HepG2 (cell line): ENCODE data around the gene ATP8B4. TPM values are rescaled to one million over a fixed set of nuclear protein-coding genes. Genes with fewer than 3 reads are reported as not detected.

Source experiments
- ATAC-seq: fragments of 200-7000 bp; cut with Tn5 transposase; 3 replicates; pipeline ENCODE4 v1.9.1; 2020; ENCODE audit warnings: mild to moderate bottlenecking, moderate library complexity
- BruUV-seq: library from RNA; stranded (reverse); fragments of 400-500 nt; replicated peaks from 2 replicates; lab custom pipeline; 2021; lab: Mats Ljungman, UMichigan
- CTCF ChIA-PET: fragments of 300-600 bp; formaldehyde crosslinking; extraction: SDS; loops from one replicate; lab custom pipeline; 2021; ENCODE audit warnings: low total read pairs, inconsistent platforms, low intra/inter-chr PET ratio; lab: Yijun Ruan, JAX
- POLR2A ChIA-PET: fragments of 350-600 bp; sonication (Branson Sonifier 250); formaldehyde crosslinking; loops from one replicate; lab custom pipeline; 2020; ENCODE audit warnings: antibody characterized with exemption, inconsistent platforms; lab: Yijun Ruan, JAX
- DNase-seq: peaks from one replicate; pipeline ENCODE4 v3.0.0-alpha.2; 2015; ENCODE audit warnings: low spot score
- FAIRE-seq: peaks from 3 replicates; lab custom pipeline; 2011; peaks lifted over from hg19 to GRCh38; lab: Jason Lieb, UNC
- H2AFZ ChIP-seq: one replicate; pipeline ENCODE4 v1.6.1; 2011; ENCODE audit warnings: low read length, inconsistent platforms
- H3K27ac ChIP-seq: fragments of 300-600 bp; 3 replicates; pipeline ENCODE4 v1.8.0; 2011; ENCODE audit warnings: mixed run types, mild to moderate bottlenecking, mixed read lengths, low read length, inconsistent platforms; ENCODE audit not compliant: insufficient read depth; ENCODE audit errors: extremely low read length
- H3K27me3 ChIP-seq, 2 experiments: fragments of 200-600 bp in 1 of 2; 2 replicates in 1 of 2; 3 replicates in 1 of 2; pipeline versions ENCODE4 v1.6.0 to v1.8.0; 2011; ENCODE audit warnings: low read length in 2 of 2, mild to moderate bottlenecking in 2 of 2, moderate library complexity in 2 of 2, inconsistent platforms in 1 of 2; ENCODE audit not compliant: insufficient read depth in 2 of 2, control insufficient read depth in 1 of 2
- H3K36me3 ChIP-seq, 2 experiments: fragments of 200-600 bp in 1 of 2; replicated peaks in 1 of 2; 2 replicates in 1 of 2; 3 replicates in 1 of 2; pipeline versions ENCODE4 v1.5.1 to v1.8.0; 2011; ENCODE audit warnings: low read length in 2 of 2, inconsistent platforms in 1 of 2; ENCODE audit not compliant: insufficient read depth in 2 of 2, control insufficient read depth in 1 of 2
- H3K4me1 ChIP-seq: 2 replicates; pipeline ENCODE4 v1.5.1; 2012; ENCODE audit warnings: low read length, inconsistent platforms; ENCODE audit not compliant: insufficient read depth
- H3K4me2 ChIP-seq: 2 replicates; pipeline ENCODE4 v1.6.0; 2011; ENCODE audit warnings: low read depth, low read length, inconsistent platforms
- H3K4me3 ChIP-seq, 3 experiments: fragments of 200-600 bp in 1 of 3; sonication (generic), shearing (Covaris generic) in 1 of 3; replicated peaks in 1 of 3; 2 replicates each; pipeline ENCODE4 v1.5.1; 2011 to 2016; ENCODE audit warnings: low read length in 3 of 3, inconsistent platforms in 2 of 3, low read depth in 2 of 3, mild to moderate bottlenecking in 2 of 3, control low read depth in 1 of 3, mixed read lengths in 1 of 3; ENCODE audit not compliant: insufficient read depth in 1 of 3
- H3K79me2 ChIP-seq: one replicate; pipeline ENCODE4 v1.6.1; 2011; ENCODE audit warnings: low read length, inconsistent platforms; ENCODE audit not compliant: insufficient read depth
- H3K9ac ChIP-seq: 2 replicates; pipeline ENCODE4 v1.6.0; 2011; ENCODE audit warnings: mild to moderate bottlenecking, low read depth, low read length, inconsistent platforms; ENCODE audit not compliant: insufficient read depth
- H3K9me3 ChIP-seq: 2 replicates; pipeline ENCODE4 v1.5.1; 2012; ENCODE audit warnings: mild to moderate bottlenecking, low read length
- H4K20me1 ChIP-seq: 2 replicates; pipeline ENCODE4 v1.6.0; 2011; ENCODE audit warnings: inconsistent platforms, mild to moderate bottlenecking, low read length, moderate library complexity; ENCODE audit not compliant: insufficient read depth
- CEBPB ChIP-seq: IDR thresholded peaks from 2 replicates; pipeline ENCODE4 v1.6.1; 2011; ENCODE audit warnings: low read depth, low read length, improper control_type of control experiment, borderline replicate concordance
- GPN1 ChIP-seq: sonication (generic); formaldehyde crosslinking; IDR thresholded peaks from 2 replicates; pipeline ENCODE4 v1.5.1; 2020; ENCODE audit warnings: missing genetic modification reagents, borderline replicate concordance
- HNRNPLL ChIP-seq: fragments of 200-400 bp; formaldehyde crosslinking; IDR thresholded peaks from 2 replicates; pipeline ENCODE4 v1.6.1; 2017; ENCODE audit warnings: mild to moderate bottlenecking, low read depth, low read length; ENCODE audit not compliant: poor library complexity, severe bottlenecking
- POLR2G ChIP-seq: fragments of 200-400 bp; formaldehyde crosslinking; IDR thresholded peaks from 2 replicates; pipeline ENCODE4 v1.6.1; 2018; ENCODE audit warnings: mild to moderate bottlenecking, low read depth, low read length, moderate library complexity
- REL ChIP-seq: sonication (generic); formaldehyde crosslinking; conservative IDR thresholded peaks from 2 replicates; pipeline ENCODE4 v1.8.0; 2022; ENCODE audit warnings: mild to moderate bottlenecking, missing genetic modification reagents, moderate library complexity
- ZNF343 ChIP-seq: sonication (generic); formaldehyde crosslinking; IDR thresholded peaks from 2 replicates; pipeline ENCODE4 v1.4.0; 2020; ENCODE audit warnings: mild to moderate bottlenecking, missing genetic modification reagents
- ZNF614 ChIP-seq: IDR thresholded peaks from 2 replicates; pipeline ENCODE4 v1.6.1; 2018; ENCODE audit warnings: missing biosample characterization, missing genetic modification reagents, inconsistent platforms, borderline replicate concordance
- WGBS: methylation state at CpG from one replicate; pipeline ENCODE4 v1.1.6; 2017; ENCODE audit warnings: low lambda C conversion rate; 5-methylcytosine and 5-hydroxymethylcytosine counted together
- in situ Hi-C: cut with HindIII; loops from 2 replicates; pipeline ENCODE4 v1.10.0; 2017; ENCODE audit warnings: low pct_unique_long_range_greater_than_20kb; ENCODE audit not compliant: extremely low pct_ligation_motif_present
- intact Hi-C: fragments of 100-400 bp; cut with micrococcal nuclease; formaldehyde crosslinking; loops from one replicate; pipeline ENCODE4 v1.10.0; 2022; ENCODE audit not compliant: unreplicated experiment
- polyA plus RNA-seq, 8 experiments: library from polyadenylated mRNA; depleted of rRNA in 3 of 8; stranded (reverse) in 7 of 8; unstranded in 1 of 8; fragments of >200 nt; fragmentation: Illumina TruSeq in 4 of 8; extraction: Trizol in 4 of 8; gene quantifications; 2 replicates each; pipeline versions ENCODE4 v1.2.1 to v1.2.3, GENCODE V29; 2011 to 2016; ENCODE audit warnings: low read depth in 4 of 8, missing spikeins in 1 of 8, mixed read lengths in 1 of 8; ENCODE audit not compliant: insufficient read depth in 1 of 8
- total RNA-seq, 5 experiments: library from RNA; depleted of rRNA; stranded (reverse); fragments of >200 nt; fragmentation: Illumina TruSeq; extraction: Trizol; gene quantifications; 2 replicates each; pipeline ENCODE4 v1.2.3, GENCODE V29; 2016; ENCODE audit warnings: low read depth in 1 of 5
- TF ChIP-seq, protein P1 (sequence below): sonication (generic); formaldehyde crosslinking; IDR thresholded peaks from 2 replicates; pipeline ENCODE4 v1.4.0; 2020; ENCODE audit warnings: missing genetic modification reagents
- TF ChIP-seq, protein P2 (sequence below): sonication (generic); formaldehyde crosslinking; IDR thresholded peaks from 2 replicates; pipeline ENCODE4 v1.5.0; 2020; ENCODE audit warnings: mild to moderate bottlenecking, missing genetic modification reagents
- TF ChIP-seq, protein P3 (sequence below): sonication (generic); formaldehyde crosslinking; IDR thresholded peaks from 2 replicates; pipeline ENCODE4 v1.4.0; 2020; ENCODE audit warnings: missing genetic modification reagents, mild to moderate bottlenecking, borderline replicate concordance

The ATP8B4 gene
- total and polyA plus RNA-seq, 2 of the 13 experiments (the other 11 are each of a cell fraction or from before 2014, with no cell fraction given) = 0.24 to 0.69 TPM

DNA sequence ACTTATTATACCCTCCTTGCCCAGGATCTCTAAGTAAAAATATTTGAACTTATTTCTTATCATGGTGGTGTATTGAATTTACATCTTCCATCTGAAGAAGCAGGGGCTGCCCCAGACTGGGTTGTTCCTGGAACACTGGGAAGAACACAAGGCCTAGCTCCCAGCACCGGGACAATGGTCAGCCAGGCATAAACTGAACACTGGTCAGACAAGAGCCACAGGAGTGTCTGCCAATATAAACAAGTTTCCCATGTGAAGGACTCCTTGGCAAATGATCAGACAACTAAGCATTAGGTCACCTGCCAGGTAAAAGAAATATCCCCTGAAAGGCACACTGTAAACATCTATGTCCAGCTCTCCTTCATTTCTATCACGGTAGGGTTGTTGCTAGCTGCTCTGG, 172.4 kb downstream of the ATP8B4 start:
- ChIA-PET CTCF (no interaction called here), POLR2A (no interaction called here)
- in situ Hi-C loops = no loop called here
- no peak overlapping the region for H3K27ac ChIP-seq
- H3K4me1 ChIP-seq = no peaks in the 10 kb centered on the region
- no peaks in the 10 kb centered on the region for H3K27me3 ChIP-seq
- ATAC-seq (no peak), DNase-seq (no peak), FAIRE-seq (no peak)
- WGBS = 0% methylated on average over 2 of the region's 2 CpGs
- H4K20me1 ChIP-seq = no peaks in the 10 kb centered on the region
- H3K4me2 ChIP-seq = no peak overlapping the region
- TF ChIP-seq REL (CRISPR knock-in tag) (no peak), GPN1 (no peak), ZNF343 (CRISPR knock-in tag) (no peak), POLR2G (no peak)
- TF ChIP-seq, protein P1, sequence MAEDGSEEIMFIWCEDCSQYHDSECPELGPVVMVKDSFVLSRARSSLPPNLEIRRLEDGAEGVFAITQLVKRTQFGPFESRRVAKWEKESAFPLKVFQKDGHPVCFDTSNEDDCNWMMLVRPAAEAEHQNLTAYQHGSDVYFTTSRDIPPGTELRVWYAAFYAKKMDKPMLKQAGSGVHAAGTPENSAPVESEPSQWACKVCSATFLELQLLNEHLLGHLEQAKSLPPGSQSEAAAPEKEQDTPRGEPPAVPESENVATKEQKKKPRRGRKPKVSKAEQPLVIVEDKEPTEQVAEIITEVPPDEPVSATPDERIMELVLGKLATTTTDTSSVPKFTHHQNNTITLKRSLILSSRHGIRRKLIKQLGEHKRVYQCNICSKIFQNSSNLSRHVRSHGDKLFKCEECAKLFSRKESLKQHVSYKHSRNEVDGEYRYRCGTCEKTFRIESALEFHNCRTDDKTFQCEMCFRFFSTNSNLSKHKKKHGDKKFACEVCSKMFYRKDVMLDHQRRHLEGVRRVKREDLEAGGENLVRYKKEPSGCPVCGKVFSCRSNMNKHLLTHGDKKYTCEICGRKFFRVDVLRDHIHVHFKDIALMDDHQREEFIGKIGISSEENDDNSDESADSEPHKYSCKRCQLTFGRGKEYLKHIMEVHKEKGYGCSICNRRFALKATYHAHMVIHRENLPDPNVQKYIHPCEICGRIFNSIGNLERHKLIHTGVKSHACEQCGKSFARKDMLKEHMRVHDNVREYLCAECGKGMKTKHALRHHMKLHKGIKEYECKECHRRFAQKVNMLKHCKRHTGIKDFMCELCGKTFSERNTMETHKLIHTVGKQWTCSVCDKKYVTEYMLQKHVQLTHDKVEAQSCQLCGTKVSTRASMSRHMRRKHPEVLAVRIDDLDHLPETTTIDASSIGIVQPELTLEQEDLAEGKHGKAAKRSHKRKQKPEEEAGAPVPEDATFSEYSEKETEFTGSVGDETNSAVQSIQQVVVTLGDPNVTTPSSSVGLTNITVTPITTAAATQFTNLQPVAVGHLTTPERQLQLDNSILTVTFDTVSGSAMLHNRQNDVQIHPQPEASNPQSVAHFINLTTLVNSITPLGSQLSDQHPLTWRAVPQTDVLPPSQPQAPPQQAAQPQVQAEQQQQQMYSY = no peak
- no TSS peak for BruUV-seq
- no peaks in the 10 kb centered on the region for H3K79me2 ChIP-seq
- H3K9me3 ChIP-seq = 0 out of 2 replicates have a peak, but pooled peaks cover 6% of the 10 kb centered on the region
- no peak overlapping the region for H2AFZ ChIP-seq
- no peaks in the 10 kb centered on the region for H3K36me3 ChIP-seq
- intact Hi-C loops = no loop called here
- H3K4me3 ChIP-seq = no peak overlapping the region
- H3K9ac ChIP-seq = no peak overlapping the region

DNA sequence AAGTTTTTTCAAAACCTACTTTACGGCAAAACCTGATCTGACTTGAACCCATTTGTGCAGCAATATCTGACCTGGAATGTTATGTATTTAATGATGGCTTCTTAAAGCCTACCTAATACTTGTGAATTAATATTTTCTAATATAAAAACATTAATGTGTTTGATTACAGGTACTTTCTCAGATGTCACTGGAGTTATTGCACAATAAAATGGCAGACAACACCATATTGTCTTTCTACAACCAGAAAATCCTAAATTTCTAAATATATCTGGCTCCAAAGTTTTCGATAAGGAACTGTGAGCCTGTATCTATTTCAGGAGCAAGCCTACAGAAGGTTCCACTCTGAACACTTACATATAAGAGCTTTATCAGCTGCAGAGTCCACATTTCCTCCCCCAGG, 184.5 kb downstream of the ATP8B4 start:
- POLR2A ChIA-PET = no interaction called here
- CTCF ChIA-PET = no interaction called here
- intact Hi-C loops = no loop called here
- Histone ChIP-seq H3K9ac (no peak overlapping the region), H3K4me1 (no peaks in the 10 kb centered on the region), H2AFZ (no peak overlapping the region), H3K27ac (no peak overlapping the region), H4K20me1 (no peaks in the 10 kb centered on the region), H3K9me3 (no peaks in the 10 kb centered on the region), H3K4me2 (no peak overlapping the region), H3K27me3 (no peaks in the 10 kb centered on the region), H3K36me3 (no peaks in the 10 kb centered on the region), H3K4me3 (no peak overlapping the region), H3K79me2 (no peaks in the 10 kb centered on the region)
- ATAC-seq (no peak), DNase-seq (no peak), FAIRE-seq (no peak)
- no TSS peak for BruUV-seq
- in situ Hi-C loops = no loop called here
- WGBS = 83% methylated on average over 2 of the region's 2 CpGs
- TF ChIP-seq, protein P2, sequence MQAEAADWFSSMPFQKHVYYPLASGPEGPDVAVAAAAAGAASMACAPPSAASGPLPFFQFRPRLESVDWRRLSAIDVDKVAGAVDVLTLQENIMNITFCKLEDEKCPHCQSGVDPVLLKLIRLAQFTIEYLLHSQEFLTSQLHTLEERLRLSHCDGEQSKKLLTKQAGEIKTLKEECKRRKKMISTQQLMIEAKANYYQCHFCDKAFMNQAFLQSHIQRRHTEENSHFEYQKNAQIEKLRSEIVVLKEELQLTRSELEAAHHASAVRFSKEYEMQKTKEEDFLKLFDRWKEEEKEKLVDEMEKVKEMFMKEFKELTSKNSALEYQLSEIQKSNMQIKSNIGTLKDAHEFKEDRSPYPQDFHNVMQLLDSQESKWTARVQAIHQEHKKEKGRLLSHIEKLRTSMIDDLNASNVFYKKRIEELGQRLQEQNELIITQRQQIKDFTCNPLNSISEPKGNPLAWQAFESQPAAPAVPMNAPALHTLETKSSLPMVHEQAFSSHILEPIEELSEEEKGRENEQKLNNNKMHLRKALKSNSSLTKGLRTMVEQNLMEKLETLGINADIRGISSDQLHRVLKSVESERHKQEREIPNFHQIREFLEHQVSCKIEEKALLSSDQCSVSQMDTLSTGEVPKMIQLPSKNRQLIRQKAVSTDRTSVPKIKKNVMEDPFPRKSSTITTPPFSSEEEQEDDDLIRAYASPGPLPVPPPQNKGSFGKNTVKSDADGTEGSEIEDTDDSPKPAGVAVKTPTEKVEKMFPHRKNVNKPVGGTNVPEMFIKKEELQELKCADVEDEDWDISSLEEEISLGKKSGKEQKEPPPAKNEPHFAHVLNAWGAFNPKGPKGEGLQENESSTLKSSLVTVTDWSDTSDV (CRISPR knock-in tag) = no peak
- TF ChIP-seq CEBPB (peak; percentile 58; the same call in 1 of the 2 replicates), HNRNPLL (no peak), ZNF614 (no peak)
- TF ChIP-seq, protein P3, sequence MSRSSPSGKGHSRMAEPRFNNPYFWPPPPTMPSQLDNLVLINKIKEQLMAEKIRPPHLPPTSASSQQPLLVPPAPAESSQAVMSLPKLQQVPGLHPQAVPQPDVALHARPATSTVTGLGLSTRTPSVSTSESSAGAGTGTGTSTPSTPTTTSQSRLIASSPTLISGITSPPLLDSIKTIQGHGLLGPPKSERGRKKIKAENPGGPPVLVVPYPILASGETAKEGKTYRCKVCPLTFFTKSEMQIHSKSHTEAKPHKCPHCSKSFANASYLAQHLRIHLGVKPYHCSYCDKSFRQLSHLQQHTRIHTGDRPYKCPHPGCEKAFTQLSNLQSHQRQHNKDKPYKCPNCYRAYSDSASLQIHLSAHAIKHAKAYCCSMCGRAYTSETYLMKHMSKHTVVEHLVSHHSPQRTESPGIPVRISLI (CRISPR knock-in tag) = no peak
